Measurements from ENCODE around the gene STK38L. TPM values are rescaled to one million over a fixed set of nuclear protein-coding genes. Genes with fewer than 3 reads are reported as not detected.

Gene STK38L
- polyA plus RNA-seq, 2 of the 4 experiments (the other 2 are of a cell fraction): 17.3 to 32.2 TPM

DNA sequence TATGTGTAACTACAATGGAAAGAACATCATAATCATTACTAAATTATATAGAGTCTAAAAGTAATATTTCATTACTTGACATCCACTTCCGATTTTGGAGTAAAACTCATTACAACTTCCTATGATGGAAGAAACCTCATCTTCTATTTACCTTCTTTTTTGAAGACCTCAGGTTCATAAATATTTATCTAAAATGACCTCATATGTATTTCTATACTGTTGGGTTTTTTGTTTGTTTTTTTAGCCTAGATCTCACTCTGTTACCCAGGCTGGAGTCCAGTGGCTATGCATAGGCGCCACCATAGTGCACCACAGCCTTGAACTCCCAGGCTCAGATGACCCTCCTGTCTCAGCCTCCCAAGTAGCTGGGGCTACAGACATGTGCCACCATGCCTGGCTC lies 48.6 kb downstream of the STK38L start:
- 91% methylated on average over 2 of the region's 2 CpGs for WGBS (ENCODE audit: missing lambda C conversion rate)
- FAIRE-seq (no peak), ATAC-seq (no peak), DNase-seq (ENCODE audit: low read depth in 1 of 2, low spot score in 1 of 2) (no peak)
- Histone ChIP-seq H3K4me2 (no peak overlapping the region), H3K9me3 (no peaks in the 10 kb centered on the region), H3K27ac (no peak overlapping the region), H3K4me1 (no peaks in the 10 kb centered on the region), H3K4me3 (no peak overlapping the region)
- CTCF ChIA-PET: interaction anchor here (1.0 to 1.4 kb wide), 2 partner anchors 21 to 49 kb away, joined by 3 read pairs; partner anchors contain the start of gene STK38L
- TF ChIP-seq ELK1 (IDR thresholded peaks at IDR 0.05; ENCODE audit: low read depth, low read length) (no peak), GATA3 (IDR thresholded peaks at IDR 0.05; ENCODE audit: borderline replicate concordance) (no peak), CHD4 (IDR thresholded peaks at IDR 0.05; ENCODE audit: borderline replicate concordance) (no peak), NPAS2 (CRISPR knock-in tag; IDR thresholded peaks at IDR 0.05; ENCODE audit: borderline replicate concordance) (no peak), RFX5 (IDR thresholded peaks at IDR 0.05) (no peak), SREBF2 (IDR thresholded peaks at IDR 0.05) (no peak), FOXS1 (CRISPR knock-in tag; IDR thresholded peaks at IDR 0.05) (no peak), FOSB (CRISPR knock-in tag; IDR thresholded peaks at IDR 0.05) (no peak), HOXB13 (CRISPR knock-in tag; IDR thresholded peaks at IDR 0.05; ENCODE audit: low read depth) (no peak), TP53 (CRISPR knock-in tag; IDR thresholded peaks at IDR 0.05) (no peak), JUN (IDR thresholded peaks at IDR 0.05) (no peak), NFE2L2 (conservative IDR thresholded peaks at IDR 0.05; ENCODE audit: low read length) (no peak), POLR2A (IDR thresholded peaks at IDR 0.05; ENCODE audit: low read length) (no peak)
- TF ChIP-seq, protein P1, sequence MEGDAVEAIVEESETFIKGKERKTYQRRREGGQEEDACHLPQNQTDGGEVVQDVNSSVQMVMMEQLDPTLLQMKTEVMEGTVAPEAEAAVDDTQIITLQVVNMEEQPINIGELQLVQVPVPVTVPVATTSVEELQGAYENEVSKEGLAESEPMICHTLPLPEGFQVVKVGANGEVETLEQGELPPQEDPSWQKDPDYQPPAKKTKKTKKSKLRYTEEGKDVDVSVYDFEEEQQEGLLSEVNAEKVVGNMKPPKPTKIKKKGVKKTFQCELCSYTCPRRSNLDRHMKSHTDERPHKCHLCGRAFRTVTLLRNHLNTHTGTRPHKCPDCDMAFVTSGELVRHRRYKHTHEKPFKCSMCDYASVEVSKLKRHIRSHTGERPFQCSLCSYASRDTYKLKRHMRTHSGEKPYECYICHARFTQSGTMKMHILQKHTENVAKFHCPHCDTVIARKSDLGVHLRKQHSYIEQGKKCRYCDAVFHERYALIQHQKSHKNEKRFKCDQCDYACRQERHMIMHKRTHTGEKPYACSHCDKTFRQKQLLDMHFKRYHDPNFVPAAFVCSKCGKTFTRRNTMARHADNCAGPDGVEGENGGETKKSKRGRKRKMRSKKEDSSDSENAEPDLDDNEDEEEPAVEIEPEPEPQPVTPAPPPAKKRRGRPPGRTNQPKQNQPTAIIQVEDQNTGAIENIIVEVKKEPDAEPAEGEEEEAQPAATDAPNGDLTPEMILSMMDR (IDR thresholded peaks at IDR 0.05): no peak
- TF ChIP-seq, protein P2, sequence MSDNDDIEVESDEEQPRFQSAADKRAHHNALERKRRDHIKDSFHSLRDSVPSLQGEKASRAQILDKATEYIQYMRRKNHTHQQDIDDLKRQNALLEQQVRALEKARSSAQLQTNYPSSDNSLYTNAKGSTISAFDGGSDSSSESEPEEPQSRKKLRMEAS (IDR thresholded peaks at IDR 0.05): no peak
- TF ChIP-seq, protein P3, sequence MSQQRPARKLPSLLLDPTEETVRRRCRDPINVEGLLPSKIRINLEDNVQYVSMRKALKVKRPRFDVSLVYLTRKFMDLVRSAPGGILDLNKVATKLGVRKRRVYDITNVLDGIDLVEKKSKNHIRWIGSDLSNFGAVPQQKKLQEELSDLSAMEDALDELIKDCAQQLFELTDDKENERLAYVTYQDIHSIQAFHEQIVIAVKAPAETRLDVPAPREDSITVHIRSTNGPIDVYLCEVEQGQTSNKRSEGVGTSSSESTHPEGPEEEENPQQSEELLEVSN (IDR thresholded peaks at IDR 0.05; ENCODE audit: borderline replicate concordance, low read depth): no peak
- POLR2A ChIA-PET: no interaction called here

DNA sequence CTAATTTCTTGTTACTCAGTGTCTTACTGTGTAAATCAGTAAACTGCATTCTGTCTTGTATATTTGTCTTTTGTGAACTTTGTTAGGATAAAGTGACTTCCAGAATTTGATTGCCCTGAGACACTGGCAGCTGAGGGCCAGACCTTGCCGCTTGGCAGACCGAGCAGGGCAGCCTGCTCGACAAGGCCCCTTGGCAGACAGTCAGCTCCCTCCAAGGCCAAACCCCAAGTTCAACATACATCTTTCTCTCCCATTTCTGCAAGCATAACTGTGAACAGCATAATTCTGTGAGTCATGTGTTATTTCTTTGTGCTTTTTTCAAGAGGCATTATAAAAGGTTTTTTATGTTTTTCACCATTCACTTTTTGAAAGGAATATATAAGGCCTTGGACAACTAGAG lies 49.4 kb downstream of the STK38L start:
- FAIRE-seq (no peak), ATAC-seq (no peak), DNase-seq (ENCODE audit: low read depth in 1 of 2, low spot score in 1 of 2) (no peak)
- H3K4me1 ChIP-seq: no peaks in the 10 kb centered on the region
- CTCF ChIA-PET: no interaction called here
- H3K9me3 ChIP-seq: no peaks in the 10 kb centered on the region
- no peak overlapping the region for H3K4me3 ChIP-seq
- WGBS (ENCODE audit: missing lambda C conversion rate): 57% methylated on average over 1 of the region's 3 CpGs
- TF ChIP-seq BCL3 (IDR thresholded peaks at IDR 0.05) (no peak), HOXB13 (CRISPR knock-in tag; IDR thresholded peaks at IDR 0.05; ENCODE audit: low read depth) (no peak), ATOH8 (CRISPR knock-in tag; IDR thresholded peaks at IDR 0.05; ENCODE audit: low read depth) (no peak), RCOR1 (IDR thresholded peaks at IDR 0.05; ENCODE audit: low read depth, low read length) (no peak), CHD4 (IDR thresholded peaks at IDR 0.05; ENCODE audit: borderline replicate concordance) (no peak), NFE2L2 (conservative IDR thresholded peaks at IDR 0.05; ENCODE audit: low read length) (no peak), EHF (CRISPR knock-in tag; IDR thresholded peaks at IDR 0.05) (no peak), HEYL (CRISPR knock-in tag; IDR thresholded peaks at IDR 0.05) (no peak), JUNB (IDR thresholded peaks at IDR 0.05) (no peak), MAZ (IDR thresholded peaks at IDR 0.05; ENCODE audit: borderline replicate concordance, low read depth, low read length) (no peak), MYC (IDR thresholded peaks at IDR 0.05; ENCODE audit: borderline replicate concordance, low read length) (no peak), ELK1 (IDR thresholded peaks at IDR 0.05; ENCODE audit: low read depth, low read length) (no peak), FOXS1 (CRISPR knock-in tag; IDR thresholded peaks at IDR 0.05) (no peak), JUN (IDR thresholded peaks at IDR 0.05) (no peak)
- TF ChIP-seq, protein P4, sequence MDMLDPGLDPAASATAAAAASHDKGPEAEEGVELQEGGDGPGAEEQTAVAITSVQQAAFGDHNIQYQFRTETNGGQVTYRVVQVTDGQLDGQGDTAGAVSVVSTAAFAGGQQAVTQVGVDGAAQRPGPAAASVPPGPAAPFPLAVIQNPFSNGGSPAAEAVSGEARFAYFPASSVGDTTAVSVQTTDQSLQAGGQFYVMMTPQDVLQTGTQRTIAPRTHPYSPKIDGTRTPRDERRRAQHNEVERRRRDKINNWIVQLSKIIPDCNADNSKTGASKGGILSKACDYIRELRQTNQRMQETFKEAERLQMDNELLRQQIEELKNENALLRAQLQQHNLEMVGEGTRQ (IDR thresholded peaks at IDR 0.05): no peak
- POLR2A ChIA-PET: no interaction called here
- no peak overlapping the region for H3K4me2 ChIP-seq
- H3K27ac ChIP-seq: no peak overlapping the region

Measured in A549 (cell line).